HEK293T (cell line): Measurements from ENCODE around the gene COP1.

Experiments used
- ARNT ChIP-seq: fragments of 450-650 bp; IDR thresholded peaks from 2 replicates; pipeline ENCODE4 v1.6.1; 2017; ENCODE audit warnings: mild to moderate bottlenecking
- FOXM1 ChIP-seq: fragments of 450-650 bp; IDR thresholded peaks from 2 replicates; pipeline ENCODE4 v1.6.1; 2017; ENCODE audit warnings: mild to moderate bottlenecking, borderline replicate concordance
- L3MBTL2 ChIP-seq: fragments of 450-650 bp; conservative IDR thresholded peaks from 2 replicates; pipeline ENCODE4 v1.6.1; 2016; ENCODE audit warnings: mild to moderate bottlenecking
- NFRKB ChIP-seq: fragments of 450-650 bp; IDR thresholded peaks from 2 replicates; pipeline ENCODE4 v1.6.1; 2016; ENCODE audit warnings: mild to moderate bottlenecking, moderate library complexity
- SP1 ChIP-seq: fragments of 450-650 bp; IDR thresholded peaks from 2 replicates; pipeline ENCODE4 v1.6.1; 2017
- SUZ12 ChIP-seq: fragments of 450-650 bp; IDR thresholded peaks from 2 replicates; pipeline ENCODE4 v1.6.1; 2016; ENCODE audit warnings: mild to moderate bottlenecking

- TF ChIP-seq SUZ12 (no peak), FOXM1 (no peak), NFRKB (no peak), SP1 (no peak), ARNT (no peak), L3MBTL2 (no peak)
Observed at GRCh38 chr1:176178316-176178715, 28.8 kb downstream of the COP1 start.
